GM12878 (cell line): ENCODE results near the gene CLEC4E. TPM values are rescaled to one million over a fixed set of nuclear protein-coding genes. Genes with fewer than 3 reads are reported as not detected.

ENCODE experiments used
- ATAC-seq: fragments of 200-7000 bp; cut with Tn5 transposase; 3 replicates; pipeline ENCODE4 v1.9.1; 2020; ENCODE audit warnings: mild to moderate bottlenecking, moderate library complexity
- BruUV-seq: library from RNA; stranded (reverse); fragments of 400-500 nt; replicated peaks from 2 replicates; lab custom pipeline; 2021; lab: Mats Ljungman, UMichigan
- CTCF ChIA-PET: fragments of 300-600 bp; sonication (Branson Sonifier 250); formaldehyde crosslinking; extraction: SDS; loops from one replicate; lab custom pipeline; 2021; ENCODE audit warnings: inconsistent platforms; lab: Yijun Ruan, JAX
- POLR2A ChIA-PET: fragments of 350-600 bp; formaldehyde crosslinking; extraction: SDS; loops from one replicate; lab custom pipeline; 2021; ENCODE audit warnings: inconsistent platforms; lab: Charles Lee
- RAD21 ChIA-PET: fragments of 300-600 bp; sonication (Branson Sonifier 250); formaldehyde crosslinking; loops from one replicate; lab custom pipeline; 2023; ENCODE audit warnings: antibody characterized with exemption; ENCODE audit not compliant: unreplicated experiment; lab: Charles Lee
- SMC1A ChIA-PET: fragments of 300-600 bp; sonication (Branson Sonifier 250); formaldehyde crosslinking; loops from one replicate; lab custom pipeline; 2023; ENCODE audit not compliant: unreplicated experiment, uncharacterized antibody; lab: Charles Lee
- DNase-seq: peaks from one replicate; pipeline ENCODE4 v3.0.0-alpha.2; 2011; ENCODE audit warnings: low read depth, low spot score
- FAIRE-seq: peaks from 3 replicates; lab custom pipeline; 2011; peaks lifted over from hg19 to GRCh38; lab: Jason Lieb, UNC
- H2AFZ ChIP-seq: 2 replicates; pipeline ENCODE4 v1.6.0; 2011; ENCODE audit warnings: low read depth, low read length, control low read depth; ENCODE audit not compliant: control insufficient read depth
- H3K27ac ChIP-seq: 2 replicates; pipeline ENCODE4 v1.5.1; 2011; ENCODE audit warnings: control low read depth; ENCODE audit not compliant: control insufficient read depth, insufficient read depth
- H3K27me3 ChIP-seq, 2 experiments: replicated peaks in 1 of 2; 2 replicates each; pipeline versions ENCODE4 v1.6.0 to v1.6.1; 2011; ENCODE audit warnings: low read length in 1 of 2; ENCODE audit not compliant: control insufficient read depth in 2 of 2, insufficient read depth in 2 of 2
- H3K36me3 ChIP-seq, 2 experiments: 2 replicates each; pipeline ENCODE4 v1.5.1; 2011; ENCODE audit warnings: low read length in 1 of 2; ENCODE audit not compliant: control insufficient read depth in 2 of 2, insufficient read depth in 2 of 2
- H3K4me1 ChIP-seq: 2 replicates; pipeline ENCODE4 v1.6.1; 2011; ENCODE audit warnings: mild to moderate bottlenecking, low read length, moderate library complexity, mixed read lengths; ENCODE audit not compliant: control insufficient read depth, insufficient read depth
- H3K4me2 ChIP-seq: 2 replicates; pipeline ENCODE4 v1.6.0; 2011; ENCODE audit warnings: control low read depth; ENCODE audit not compliant: control insufficient read depth, insufficient read depth
- H3K4me3 ChIP-seq: fragments of 200-600 bp; sonication (generic); 2 replicates; pipeline ENCODE4 v1.5.1; 2016
- H3K79me2 ChIP-seq: 2 replicates; pipeline ENCODE4 v1.6.0; 2011; ENCODE audit warnings: low read length; ENCODE audit not compliant: control insufficient read depth, insufficient read depth
- H3K9ac ChIP-seq: 2 replicates; pipeline ENCODE4 v1.8.0; 2011; ENCODE audit warnings: low read length, control low read depth, mixed read lengths; ENCODE audit not compliant: control insufficient read depth, insufficient read depth
- H3K9me3 ChIP-seq: replicated peaks from 3 replicates; pipeline ENCODE4 v1.5.1; 2011; ENCODE audit warnings: mild to moderate bottlenecking, low read length; ENCODE audit not compliant: control insufficient read depth, insufficient read depth
- H4K20me1 ChIP-seq: 2 replicates; pipeline ENCODE4 v1.6.0; 2011; ENCODE audit not compliant: control insufficient read depth, insufficient read depth
- BHLHE40 ChIP-seq, 2 experiments: fragments of 450-650 bp in 1 of 2; IDR thresholded peaks; 2 replicates each; pipeline ENCODE4 v1.6.1; 2011 to 2017; ENCODE audit warnings: low read depth in 2 of 2, borderline replicate concordance in 1 of 2, improper control_type of control experiment in 1 of 2, low read length in 1 of 2, mild to moderate bottlenecking in 1 of 2
- CREM ChIP-seq: IDR thresholded peaks from 2 replicates; pipeline ENCODE4 v1.6.1; 2014; ENCODE audit warnings: antibody characterized with exemption, low read depth
- HDAC2 ChIP-seq: fragments of 200-600 bp; sonication (generic); IDR thresholded peaks from 2 replicates; pipeline ENCODE4 v1.6.1; 2017
- HDAC6 ChIP-seq: fragments of 200-600 bp; sonication (generic); IDR thresholded peaks from one replicate; pipeline ENCODE4 v1.8.0; 2017; ENCODE audit warnings: antibody characterized with exemption; ENCODE audit not compliant: unreplicated experiment
- KLF5 ChIP-seq: fragments of 450-650 bp; IDR thresholded peaks from 2 replicates; pipeline ENCODE4 v1.6.1; 2014; ENCODE audit warnings: mild to moderate bottlenecking; ENCODE audit not compliant: partially characterized antibody
- NFYA ChIP-seq: IDR thresholded peaks from 2 replicates; pipeline ENCODE4 v1.6.1; 2011; ENCODE audit warnings: low read depth, mild to moderate bottlenecking, low read length, improper control_type of control experiment, borderline replicate concordance
- NRF1 ChIP-seq: conservative IDR thresholded peaks from 2 replicates; pipeline ENCODE4 v1.6.1; 2011; ENCODE audit warnings: mild to moderate bottlenecking, low read depth, low read length, improper control_type of control experiment
- POLR2AphosphoS2 ChIP-seq: IDR thresholded peaks from 2 replicates; pipeline ENCODE4 v1.6.1; 2011; ENCODE audit warnings: low read depth, mild to moderate bottlenecking, low read length, improper control_type of control experiment, moderate library complexity
- SMC3 ChIP-seq: IDR thresholded peaks from 2 replicates; pipeline ENCODE4 v1.6.1; 2011; ENCODE audit warnings: low read length, improper control_type of control experiment, borderline replicate concordance
- SREBF2 ChIP-seq: IDR thresholded peaks from 2 replicates; pipeline ENCODE4 v1.6.1; 2012; ENCODE audit warnings: mild to moderate bottlenecking, low read length
- TCF12 ChIP-seq: IDR thresholded peaks from 2 replicates; pipeline ENCODE4 v1.6.1; 2011; ENCODE audit warnings: low read depth, mild to moderate bottlenecking, low read length
- TCF3 ChIP-seq: IDR thresholded peaks from 2 replicates; pipeline ENCODE4 v1.6.1; 2012; ENCODE audit warnings: low read depth, mild to moderate bottlenecking, low read length, borderline replicate concordance; ENCODE audit not compliant: insufficient read depth
- ZNF622 ChIP-seq: fragments of 450-650 bp; IDR thresholded peaks from 2 replicates; pipeline ENCODE4 v1.6.1; 2017; ENCODE audit warnings: mild to moderate bottlenecking, inconsistent platforms
- whole genome bisulfite sequencing: methylation state at CpG from one replicate; pipeline ENCODE4 v1.1.6; 2016; ENCODE audit warnings: low lambda C conversion rate; ENCODE audit not compliant: insufficient replicate concordance, insufficient coverage; ENCODE audit errors: missing lambda C conversion rate; 5-methylcytosine and 5-hydroxymethylcytosine counted together
- in situ Hi-C: fragments of 300-500 bp; cut with MboI; formaldehyde crosslinking; loops from 9 replicates; pipeline ENCODE4 v1.14.3; 2018; ENCODE audit warnings: mixed read lengths
- intact Hi-C: fragments of 100-400 bp; cut with micrococcal nuclease; formaldehyde crosslinking; loops from one replicate; pipeline ENCODE4 v1.14.2; 2022; ENCODE audit not compliant: unreplicated experiment
- polyA plus RNA-seq, 11 experiments: library from polyadenylated mRNA; depleted of rRNA in 4 of 11; unstranded in 6 of 11; stranded (reverse) in 5 of 11; fragments of >200 nt; fragmentation: Nextera tagmentation in 4 of 11; fragmentation: Illumina TruSeq in 1 of 11; extraction: Ambion mirVana in 4 of 11; extraction: Trizol in 1 of 11; gene quantifications; 1 replicate in 1 of 11; 2 replicates in 10 of 11; pipeline versions ENCODE4 v1.2.1 to v1.2.3, GENCODE V29; 2011 to 2016; ENCODE audit warnings: inconsistent platforms in 2 of 11, missing spikeins in 2 of 11, low read depth in 1 of 11
- total RNA-seq, 4 experiments: library from RNA; depleted of rRNA in 3 of 4; stranded (reverse); fragments of >200 nt in 3 of 4; fragmentation: Illumina TruSeq in 1 of 4; extraction: Trizol in 1 of 4; gene quantifications; 2 replicates each; pipeline versions ENCODE4 v1.2.1 to v1.2.3, GENCODE V29; 2013 to 2021
- TF ChIP-seq, protein P1 (sequence below): fragments of 450-650 bp; IDR thresholded peaks from 2 replicates; pipeline ENCODE4 v1.6.1; 2016; ENCODE audit warnings: mild to moderate bottlenecking
- TF ChIP-seq, protein P2 (sequence below): fragments of 450-650 bp; IDR thresholded peaks from 2 replicates; pipeline ENCODE4 v1.6.1; 2017; ENCODE audit warnings: low read depth, mild to moderate bottlenecking, moderate library complexity

CLEC4E gene
- total and polyA plus RNA-seq, 10 of the 15 experiments (the other 5 are each of a cell fraction or from before 2014, with no cell fraction given) = not detected

DNA sequence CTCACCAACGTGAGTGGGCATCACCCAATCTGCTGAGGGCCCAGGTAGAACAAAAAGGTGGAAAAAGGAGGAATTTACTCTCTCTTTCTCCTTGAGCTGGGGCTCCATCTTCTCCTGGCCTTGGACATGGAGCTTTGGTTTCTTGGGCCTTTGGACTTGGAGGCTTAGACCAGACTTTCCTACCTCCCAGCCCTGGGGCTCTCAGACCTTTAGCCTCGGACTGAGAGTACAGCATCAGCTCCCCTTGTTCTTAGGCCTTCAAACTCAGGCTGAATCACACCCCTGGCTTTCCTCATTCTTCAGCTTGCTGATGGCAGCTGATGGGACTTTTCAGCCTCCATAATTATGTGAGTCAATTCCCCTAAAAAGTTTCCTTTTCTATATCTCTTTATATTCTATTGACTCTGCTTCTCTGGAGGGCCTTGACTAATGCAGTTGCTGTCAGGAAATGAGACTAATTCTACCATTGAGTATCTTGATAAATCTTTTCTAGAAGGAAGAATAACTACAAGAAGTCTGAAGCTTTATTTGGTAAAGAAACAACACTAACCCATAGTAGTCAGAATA is 15.9 kb upstream of the CLEC4E start:
- no peak for ATAC-seq
- no peak overlapping the region; the same call in 1 of the 2 replicates for H2AFZ ChIP-seq
- no peaks in the 10 kb centered on the region for H3K9me3 ChIP-seq
- RAD21 ChIA-PET = no interaction called here
- no peak overlapping the region for H3K27ac ChIP-seq
- intact Hi-C loops = no loop called here
- SMC1A ChIA-PET = interaction anchor here (1.7 kb wide), 1 partner anchor 12 kb away, joined by 8 read pairs; no protein-coding TSS in a partner anchor
- DNase-seq = no peak
- no peaks in the 10 kb centered on the region for H3K36me3 ChIP-seq
- 83% methylated on average over 2 of the region's 2 CpGs for WGBS
- H3K4me2 ChIP-seq = no peak overlapping the region
- no peaks in the 10 kb centered on the region for H3K27me3 ChIP-seq
- no peak overlapping the region for H3K4me3 ChIP-seq
- POLR2A ChIA-PET = no interaction called here
- H3K79me2 ChIP-seq = no peaks in the 10 kb centered on the region
- no peak for TF ChIP-seq BHLHE40 (IDR thresholded peaks at IDR 0.05; ENCODE audit: borderline replicate concordance in 1 of 2, low read depth in 2 of 2, low read length in 1 of 2)
- TF ChIP-seq KLF5 = no peak
- TF ChIP-seq ZNF622 = no peak
- TF ChIP-seq SREBF2 = no peak
- TF ChIP-seq, protein P1, sequence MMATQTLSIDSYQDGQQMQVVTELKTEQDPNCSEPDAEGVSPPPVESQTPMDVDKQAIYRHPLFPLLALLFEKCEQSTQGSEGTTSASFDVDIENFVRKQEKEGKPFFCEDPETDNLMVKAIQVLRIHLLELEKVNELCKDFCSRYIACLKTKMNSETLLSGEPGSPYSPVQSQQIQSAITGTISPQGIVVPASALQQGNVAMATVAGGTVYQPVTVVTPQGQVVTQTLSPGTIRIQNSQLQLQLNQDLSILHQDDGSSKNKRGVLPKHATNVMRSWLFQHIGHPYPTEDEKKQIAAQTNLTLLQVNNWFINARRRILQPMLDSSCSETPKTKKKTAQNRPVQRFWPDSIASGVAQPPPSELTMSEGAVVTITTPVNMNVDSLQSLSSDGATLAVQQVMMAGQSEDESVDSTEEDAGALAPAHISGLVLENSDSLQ = no peak
- TF ChIP-seq, protein P2, sequence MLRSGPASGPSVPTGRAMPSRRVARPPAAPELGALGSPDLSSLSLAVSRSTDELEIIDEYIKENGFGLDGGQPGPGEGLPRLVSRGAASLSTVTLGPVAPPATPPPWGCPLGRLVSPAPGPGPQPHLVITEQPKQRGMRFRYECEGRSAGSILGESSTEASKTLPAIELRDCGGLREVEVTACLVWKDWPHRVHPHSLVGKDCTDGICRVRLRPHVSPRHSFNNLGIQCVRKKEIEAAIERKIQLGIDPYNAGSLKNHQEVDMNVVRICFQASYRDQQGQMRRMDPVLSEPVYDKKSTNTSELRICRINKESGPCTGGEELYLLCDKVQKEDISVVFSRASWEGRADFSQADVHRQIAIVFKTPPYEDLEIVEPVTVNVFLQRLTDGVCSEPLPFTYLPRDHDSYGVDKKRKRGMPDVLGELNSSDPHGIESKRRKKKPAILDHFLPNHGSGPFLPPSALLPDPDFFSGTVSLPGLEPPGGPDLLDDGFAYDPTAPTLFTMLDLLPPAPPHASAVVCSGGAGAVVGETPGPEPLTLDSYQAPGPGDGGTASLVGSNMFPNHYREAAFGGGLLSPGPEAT = no peak
- no peak for TF ChIP-seq NFYA
- TF ChIP-seq NRF1 = no peak
- no peak for TF ChIP-seq CREM
- no peak for TF ChIP-seq TCF12
- TF ChIP-seq POLR2AphosphoS2 = no peak
- no peak for TF ChIP-seq HDAC2
- TF ChIP-seq HDAC6 = no peak
- TF ChIP-seq TCF3 = no peak
- no peak for TF ChIP-seq SMC3
- TF ChIP-seq, all 136 proteins: peak for 0
- CTCF ChIA-PET = interaction anchor here (0.8 to 2.3 kb wide), 4 partner anchors 11 to 303 kb away, joined by 3 to 16 read pairs (median 4); no protein-coding TSS in a partner anchor
- FAIRE-seq = no peak
- no peaks in the 10 kb centered on the region for H4K20me1 ChIP-seq
- H3K4me1 ChIP-seq = no peaks in the 10 kb centered on the region
- no TSS peak for BruUV-seq
- in situ Hi-C loops = no loop called here
- no peak overlapping the region for H3K9ac ChIP-seq
